Dedifferentiated amniotic fluid mesenchymal stem cell (primary cell): ENCODE data around the gene LAMB1.
"Not testable (repeated sequence)": the region's sequence is repeated elsewhere in the genome, so short reads cannot be mapped to it uniquely, and the experiment has no call there.

Experiments
- DNase-seq: peaks from one replicate; pipeline ENCODE4 v3.0.0-alpha.2; 2016; ENCODE audit errors: extremely low spot score

The LAMB1 gene

GRCh38 chr7:107946451-107946850 lies 56.5 kb downstream of the LAMB1 start:
- DNase-seq, result peak; percentile 42

- DNase-seq, result no peak
Observed at GRCh38 chr7:107945332-107945731, 57.6 kb downstream of the LAMB1 start.

DNA sequence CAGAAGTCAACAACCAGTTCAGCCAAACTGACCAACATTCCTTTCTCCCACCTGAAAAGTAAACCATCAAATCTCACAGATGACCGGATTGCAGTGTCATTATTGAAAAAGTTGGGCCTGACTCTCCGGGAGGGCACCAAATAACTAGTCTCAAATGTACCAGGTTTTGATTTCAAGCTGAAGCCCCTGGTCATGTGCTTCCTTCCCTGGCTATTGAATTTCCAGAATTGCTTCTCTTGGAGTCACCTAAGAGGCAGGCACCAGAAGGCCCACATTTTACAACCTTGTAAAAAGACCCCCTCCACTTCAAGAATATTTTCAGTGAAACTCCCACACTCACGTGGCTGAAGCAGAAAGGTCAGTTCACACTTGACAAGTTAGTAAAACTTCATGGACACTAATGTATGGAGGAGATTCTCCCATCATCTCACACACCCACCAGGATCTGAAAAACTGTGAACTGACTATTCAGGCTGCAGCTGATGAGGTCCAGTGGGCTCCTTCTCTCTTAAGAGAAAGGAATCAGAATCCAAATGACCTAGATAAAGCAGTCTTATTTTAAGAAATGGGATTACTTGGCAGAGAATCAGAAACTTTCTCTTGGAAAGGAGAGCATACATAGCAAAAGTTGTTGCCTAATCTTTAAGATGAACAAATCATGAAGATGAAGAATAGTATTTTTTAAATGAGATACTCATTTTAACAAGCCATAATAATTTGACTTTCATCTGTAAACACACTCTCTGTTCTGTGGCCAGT lies 58.4 kb downstream of the LAMB1 start:
- DNase-seq, result no peak

- no peak for DNase-seq
Observed at GRCh38 chr7:107943018-107943417, 59.9 kb downstream of the LAMB1 start.

DNA sequence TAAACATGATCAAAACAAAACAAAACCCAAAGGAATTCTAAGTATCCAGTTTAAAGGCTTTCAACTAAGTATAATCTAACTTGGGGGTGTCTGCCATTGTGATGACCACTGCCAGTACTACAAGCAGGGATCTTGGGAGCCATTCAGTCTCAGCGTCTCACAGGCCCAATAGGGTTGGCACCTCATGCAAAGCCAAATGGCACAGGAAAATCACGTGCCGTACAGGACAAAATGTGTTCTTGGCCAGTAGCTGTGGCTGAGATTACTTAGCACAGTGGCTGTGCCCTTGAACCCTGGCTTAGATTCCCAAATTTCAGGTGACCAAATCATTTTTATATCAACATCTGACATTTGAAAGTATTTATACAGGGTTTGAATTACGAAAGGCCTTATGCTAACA lies 62.0 kb downstream of the LAMB1 start:
- no peak for DNase-seq

- DNase-seq, result peak; percentile 64
Observed at GRCh38 chr7:107939573-107940489, 63.1 kb downstream of the LAMB1 start.

DNA sequence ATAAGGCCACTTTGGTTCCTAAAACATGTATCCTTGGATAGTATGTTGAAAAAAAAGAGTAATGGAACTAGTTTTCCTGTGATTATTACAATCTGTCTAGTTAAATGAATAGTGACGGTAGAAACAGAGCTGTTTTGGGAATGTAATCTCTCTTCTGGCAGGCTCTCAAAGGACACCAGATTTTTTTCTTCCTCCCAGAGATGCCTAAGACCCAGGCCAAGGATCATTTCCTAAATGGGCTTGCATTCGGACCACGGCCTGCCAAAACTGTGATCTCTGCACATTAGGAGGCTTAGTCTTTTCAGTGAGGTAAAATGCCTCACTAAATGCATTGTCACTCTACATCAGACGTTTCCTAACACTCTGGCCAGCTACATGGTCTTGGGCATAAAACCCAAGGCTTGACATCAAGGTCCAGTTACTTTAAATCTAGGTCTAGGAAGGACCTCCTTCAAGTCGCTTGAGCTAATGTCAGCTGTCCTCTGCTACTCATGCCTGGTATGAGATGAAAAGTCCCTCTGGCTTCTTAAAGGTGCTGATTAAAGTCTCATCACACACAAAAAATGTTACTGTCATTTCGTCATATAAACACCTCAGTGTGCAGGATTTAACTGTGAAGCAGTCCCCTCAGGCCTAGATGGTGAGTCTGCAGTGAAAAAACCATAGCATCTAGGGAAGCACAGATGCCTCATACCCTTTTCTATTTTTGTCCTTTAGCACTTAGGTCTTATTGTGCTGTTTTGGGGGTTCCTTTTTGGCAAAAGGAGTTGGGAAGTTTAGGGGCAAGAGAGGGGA lies 64.3 kb downstream of the LAMB1 start:
- DNase-seq, result no peak

- DNase-seq, result no peak
Observed at GRCh38 chr7:107937531-107937930, 65.4 kb downstream of the LAMB1 start.

- DNase-seq, result no peak
Observed at GRCh38 chr7:107936312-107936711, 66.6 kb downstream of the LAMB1 start.

DNA sequence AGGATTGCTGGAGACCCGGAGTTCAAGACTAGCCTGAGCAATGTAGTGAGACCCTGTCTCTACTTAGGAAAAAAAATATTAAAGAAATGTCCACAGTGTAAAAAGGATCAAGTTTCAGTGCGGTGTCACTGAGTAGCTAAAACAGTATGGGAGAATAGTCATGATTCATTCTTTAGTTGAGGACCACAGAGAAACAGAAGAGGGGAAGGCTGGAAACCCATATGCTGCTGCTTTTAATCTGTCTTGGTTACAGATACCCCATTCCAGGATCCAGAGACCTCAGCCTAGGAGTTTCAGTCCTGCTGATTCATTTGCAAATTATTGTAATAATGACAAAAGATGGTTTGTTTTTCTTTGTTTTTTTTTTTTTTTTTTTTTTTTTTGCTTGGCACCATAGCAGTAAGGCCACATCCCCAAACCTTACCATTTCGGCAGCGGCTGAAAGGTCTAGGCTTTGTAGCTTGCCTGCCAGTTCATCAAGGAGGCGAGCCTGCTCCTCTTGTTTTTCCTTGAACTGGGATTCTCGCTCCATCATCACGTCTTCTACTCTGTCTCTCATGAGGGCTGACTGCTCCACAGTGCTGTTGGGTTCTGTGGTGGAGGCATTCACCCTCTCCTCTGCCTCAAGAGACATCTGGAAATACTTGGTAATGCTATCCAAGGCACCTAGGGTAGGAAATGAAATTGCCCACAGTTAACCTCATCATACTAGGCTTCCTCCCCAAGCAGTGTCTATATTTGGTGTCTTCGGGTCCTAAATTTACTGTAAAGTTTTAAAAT lies 67.8 kb downstream of the LAMB1 start:
- peak; percentile 36 for DNase-seq

DNA sequence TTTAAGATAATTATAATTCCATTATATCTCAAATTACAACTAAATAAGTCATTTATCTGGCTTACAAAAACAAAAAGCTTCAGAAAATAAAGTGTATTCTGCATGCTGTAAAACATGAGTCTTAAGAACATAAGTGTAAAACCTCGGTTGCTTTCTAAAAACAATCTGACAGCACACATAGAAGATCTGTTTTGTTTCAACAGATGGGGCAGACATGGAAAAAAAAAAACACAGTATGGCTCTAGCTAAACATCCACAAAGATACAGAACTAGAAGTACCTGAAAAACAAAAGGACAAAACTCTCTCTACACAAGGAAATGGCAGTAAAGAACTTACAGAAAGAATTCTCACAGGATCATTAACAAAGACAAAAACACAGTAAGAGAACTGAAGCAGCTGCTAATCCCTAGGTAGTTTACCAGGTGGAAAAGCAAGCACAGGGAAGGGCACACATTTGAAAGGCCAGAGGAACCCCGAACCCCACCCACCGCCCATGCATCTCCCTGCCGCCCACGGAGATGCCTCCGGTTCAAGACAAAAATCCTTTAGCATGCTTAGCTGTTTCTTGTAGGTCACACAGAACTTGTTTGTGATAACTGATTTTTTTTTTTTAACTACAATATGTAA lies 69.5 kb downstream of the LAMB1 start:
- no peak for DNase-seq

DNA sequence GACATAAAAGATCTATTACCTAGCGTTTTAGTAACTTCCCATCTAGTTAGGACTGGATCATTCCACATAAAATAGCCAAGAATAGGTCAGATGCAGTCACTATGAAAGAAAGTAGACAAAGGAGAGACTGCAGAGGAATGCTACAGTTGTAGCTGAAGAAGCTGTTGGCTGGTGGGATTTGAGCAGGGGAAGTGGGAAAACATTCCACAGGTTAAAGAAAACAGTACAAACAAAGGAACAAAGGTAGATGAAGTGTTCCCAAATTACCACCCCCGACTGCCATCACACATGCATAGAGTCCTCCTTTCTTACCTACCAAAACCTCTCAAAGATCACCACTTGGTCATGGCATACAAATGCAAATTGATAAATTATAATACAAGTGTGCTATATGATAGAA lies 70.2 kb downstream of the LAMB1 start:
- DNase-seq, result no peak

GRCh38 chr7:107931740-107932515 lies 71.0 kb downstream of the LAMB1 start:
- no peak for DNase-seq

GRCh38 chr7:107926481-107926880 lies 76.5 kb downstream of the LAMB1 start:
- DNase-seq, result no peak

GRCh38 chr7:107924841-107925504 lies 78.0 kb downstream of the LAMB1 start:
- DNase-seq, result no peak

DNA sequence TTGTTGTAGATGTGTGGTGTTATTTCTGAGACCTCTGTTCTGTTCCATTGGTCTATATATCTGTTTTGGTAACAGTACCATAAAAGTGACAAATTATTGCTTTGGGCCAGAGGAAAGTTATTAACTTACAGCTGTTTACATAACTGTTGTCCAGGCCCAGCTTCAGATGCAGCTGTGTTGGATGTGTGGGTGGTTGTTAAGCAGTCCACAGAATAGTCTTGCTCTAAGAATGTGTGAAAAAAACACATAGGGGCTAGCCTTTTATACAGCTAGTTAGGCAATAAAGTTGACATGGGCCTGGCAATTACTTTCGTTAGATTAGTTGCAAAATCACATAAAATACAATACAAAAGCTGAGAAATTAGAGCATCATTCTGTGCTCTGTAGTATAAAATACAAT lies 80.1 kb downstream of the LAMB1 start:
- DNase-seq, result no peak

DNA sequence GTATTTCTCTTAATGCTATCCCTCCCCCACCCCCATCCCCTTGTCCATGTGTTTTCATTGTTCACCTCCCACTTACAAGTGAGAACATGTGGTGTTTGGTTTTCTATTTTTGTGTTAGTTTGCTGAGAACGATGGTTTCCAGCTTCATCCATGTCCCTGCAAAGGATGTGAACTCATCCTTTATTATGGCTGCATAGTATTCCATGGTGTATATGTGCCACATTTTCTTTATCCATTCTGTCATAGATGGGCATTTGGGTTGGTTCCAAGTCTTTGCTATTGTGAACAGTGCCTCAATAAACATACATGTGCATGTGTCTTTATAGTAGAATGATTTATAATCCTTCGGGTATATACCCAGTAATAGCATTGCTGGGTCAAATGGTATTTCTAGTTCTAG lies 81.1 kb downstream of the LAMB1 start:
- not testable (repeated sequence) for DNase-seq

DNA sequence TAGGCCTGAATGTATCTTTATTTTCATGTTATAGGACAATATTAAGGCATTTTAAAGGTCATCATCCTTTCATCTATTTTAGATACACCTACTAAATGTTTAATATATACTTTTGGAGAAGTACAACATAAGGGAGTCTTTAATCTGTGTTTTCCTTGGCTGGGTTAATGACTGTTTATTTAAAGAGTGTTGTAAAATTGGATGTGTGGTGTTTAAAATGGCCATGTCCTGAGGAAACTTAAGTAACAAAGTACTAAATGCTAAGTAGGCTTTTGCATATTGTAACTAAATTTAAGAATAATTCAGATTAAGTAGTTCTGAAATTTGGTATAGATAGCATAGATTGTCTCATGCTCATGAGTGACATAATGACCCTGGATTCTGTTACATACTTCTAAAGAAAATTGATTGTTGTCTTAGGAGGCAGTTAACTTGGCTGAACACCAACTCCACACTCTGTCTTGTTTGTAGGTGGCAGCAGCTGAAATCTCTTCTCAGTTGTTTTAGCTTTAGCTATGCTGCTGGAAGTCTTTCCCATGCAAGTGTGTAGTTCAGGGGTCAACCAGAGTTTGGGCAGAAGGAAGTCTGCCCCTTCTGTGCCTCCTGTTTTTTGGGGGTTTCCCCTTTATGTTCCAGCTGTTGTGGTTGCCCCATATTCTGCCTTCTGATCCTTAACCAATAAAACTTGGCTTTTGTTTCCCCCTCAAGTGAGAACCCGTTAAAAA lies 82.8 kb downstream of the LAMB1 start:
- no peak for DNase-seq

GRCh38 chr7:107918948-107919347 lies 84.0 kb downstream of the LAMB1 start:
- no peak for DNase-seq
